ENCODE measurements around the gene IFI30.
A peak's percentile ranks its signal among the peaks of the same experiment; 100 is the strongest.

IFI30 gene

DNA sequence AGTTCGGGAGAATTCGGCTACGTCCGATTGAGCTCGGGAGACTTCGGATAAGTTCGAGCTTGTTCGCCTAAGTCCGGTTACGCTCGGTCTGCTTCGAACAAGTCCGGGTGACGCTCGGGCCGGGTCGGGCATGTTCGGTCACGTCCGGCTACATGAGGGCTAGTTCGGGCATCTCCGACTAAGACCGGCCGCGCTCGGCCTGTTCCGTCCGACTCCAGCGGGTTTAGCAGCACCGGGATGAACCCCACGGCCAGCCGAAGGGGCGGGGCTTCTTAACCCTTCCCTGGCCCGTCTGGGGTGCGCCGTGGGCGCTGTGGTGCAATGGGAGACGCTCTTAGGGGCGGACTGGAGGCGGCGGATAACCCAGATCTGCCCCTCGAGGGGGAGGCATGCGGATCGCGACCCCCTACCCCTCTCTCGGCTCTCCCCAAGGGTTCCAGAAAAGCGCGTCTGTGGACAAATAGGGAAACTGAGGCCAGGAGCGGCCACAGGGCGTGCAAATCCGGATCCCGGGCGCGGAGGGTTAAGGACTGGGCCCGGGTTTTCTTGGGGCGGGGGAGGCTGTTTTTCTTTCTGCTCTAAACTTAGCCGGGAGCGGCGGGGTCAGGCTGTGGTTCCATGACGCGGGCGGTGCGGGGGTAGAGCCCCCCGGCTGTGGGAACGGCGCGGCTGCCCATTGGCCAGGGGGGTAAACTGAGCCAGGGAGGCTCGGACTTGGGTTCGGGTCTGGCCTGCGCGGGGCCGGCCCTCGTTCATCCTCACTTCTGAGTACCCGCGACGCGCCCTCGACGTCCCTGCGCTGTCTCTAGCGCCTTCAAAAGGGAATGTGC lies 51.1 kb downstream of the IFI30 start:
- peak overlapping the region; percentile 48 for H3K4me3 ChIP-seq (ENCODE audit: insufficient read depth, low read depth, low read length, poor library complexity, severe bottlenecking)
- no peaks in the 10 kb centered on the region for H3K9me3 ChIP-seq (ENCODE audit: control insufficient read depth, low read length)
- peaks cover 41% of the 10 kb centered on the region for H3K27me3 ChIP-seq (replicated peaks; ENCODE audit: control insufficient read depth, insufficient read depth, low read length, poor library complexity, severe bottlenecking)
- no peak overlapping the region for H3K27ac ChIP-seq (ENCODE audit: insufficient read depth, low read length, poor library complexity, severe bottlenecking)
- peaks cover 24% of the 10 kb centered on the region for H3K4me1 ChIP-seq (ENCODE audit: control insufficient read depth, insufficient read depth, low read length, poor library complexity, severe bottlenecking)
- H3K36me3 ChIP-seq (ENCODE audit: control insufficient read depth, insufficient read depth, low read length), result no peaks in the 10 kb centered on the region
- DNase-seq, result peak; percentile 59 to 75 (median 66)

DNA sequence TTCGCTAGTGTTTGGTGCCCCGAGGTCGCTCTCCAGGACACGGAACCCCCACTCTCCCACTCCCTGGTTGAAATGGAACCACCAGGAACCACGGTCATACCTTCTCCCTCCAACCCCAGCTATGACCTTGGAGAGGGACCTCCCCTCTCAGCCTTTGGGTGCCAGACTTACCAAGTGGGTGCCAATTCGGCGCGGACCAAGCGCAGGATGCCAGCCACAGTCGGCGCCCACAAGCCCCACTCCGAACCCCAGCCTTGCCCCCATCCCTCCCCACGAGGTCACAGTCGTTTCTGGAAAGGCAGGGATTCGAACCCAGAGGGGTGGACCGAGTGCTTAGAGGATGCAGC lies 51.7 kb downstream of the IFI30 start:
- DNase-seq, result no peak
- no peaks in the 10 kb centered on the region for H3K36me3 ChIP-seq (ENCODE audit: control insufficient read depth, insufficient read depth, low read length)
- H3K9me3 ChIP-seq (ENCODE audit: control insufficient read depth, low read length), result no peaks in the 10 kb centered on the region
- no peak overlapping the region for H3K27ac ChIP-seq (ENCODE audit: insufficient read depth, low read length, poor library complexity, severe bottlenecking)
- H3K4me1 ChIP-seq (ENCODE audit: control insufficient read depth, insufficient read depth, low read length, poor library complexity, severe bottlenecking), result peaks cover 24% of the 10 kb centered on the region
- no peak overlapping the region for H3K4me3 ChIP-seq (ENCODE audit: insufficient read depth, low read depth, low read length, poor library complexity, severe bottlenecking)
- peaks cover 42% of the 10 kb centered on the region for H3K27me3 ChIP-seq (replicated peaks; ENCODE audit: control insufficient read depth, insufficient read depth, low read length, poor library complexity, severe bottlenecking)

DNA sequence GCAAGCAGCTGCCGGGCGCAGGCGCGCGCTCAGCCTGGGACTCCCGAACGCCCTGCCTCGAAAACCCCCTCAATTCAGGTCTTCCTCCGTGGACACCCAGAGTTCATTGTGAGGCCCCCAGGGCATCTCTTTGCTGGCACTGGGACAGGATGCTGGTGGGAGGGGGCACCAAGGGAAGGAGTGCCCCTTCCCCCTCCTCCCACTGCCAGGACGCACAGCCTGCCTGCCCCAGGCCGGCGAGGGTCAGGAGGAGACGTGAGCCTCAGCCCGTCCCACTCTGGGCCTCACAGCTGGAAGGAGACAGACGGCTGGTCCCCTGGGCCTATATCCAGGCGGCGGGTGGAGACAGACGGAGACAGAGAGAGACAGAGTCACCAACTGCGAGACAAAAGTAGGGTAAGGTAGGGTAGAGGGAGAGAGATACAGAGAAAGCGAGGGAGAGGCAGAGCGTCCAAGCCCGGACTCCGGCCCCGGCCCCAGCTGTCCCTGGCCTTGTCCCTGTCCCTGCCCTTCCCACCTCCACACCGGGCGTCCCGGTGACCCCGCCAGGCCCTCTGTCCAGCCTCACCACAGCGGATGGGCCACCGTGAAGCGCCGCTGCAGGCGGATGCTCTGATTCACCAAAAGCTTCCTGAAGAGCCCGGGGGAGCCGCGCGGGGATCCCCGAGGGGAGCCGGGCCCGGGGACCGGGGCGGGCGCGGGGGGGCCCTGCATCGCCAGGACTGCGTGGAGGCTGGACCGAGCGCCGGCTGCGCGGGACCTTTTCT lies 52.3 kb downstream of the IFI30 start, which contains the start of gene PDE4C:
Gene PDE4C, minus strand, starts transcription at position 737 of the 767 bp plus-strand sequence. Its CDS starts 23 bp downstream, at position 714.
- no peaks in the 10 kb centered on the region for H3K36me3 ChIP-seq (ENCODE audit: control insufficient read depth, insufficient read depth, low read length)
- H3K27me3 ChIP-seq (replicated peaks; ENCODE audit: control insufficient read depth, insufficient read depth, low read length, poor library complexity, severe bottlenecking), result peaks cover 42% of the 10 kb centered on the region
- no peak within 1 kb of the TSS for H3K27ac ChIP-seq (ENCODE audit: insufficient read depth, low read length, poor library complexity, severe bottlenecking)
- peaks cover 24% of the 10 kb centered on the region for H3K4me1 ChIP-seq (ENCODE audit: control insufficient read depth, insufficient read depth, low read length, poor library complexity, severe bottlenecking)
- no peaks in the 10 kb centered on the region for H3K9me3 ChIP-seq (ENCODE audit: control insufficient read depth, low read length)
- H3K4me3 ChIP-seq (ENCODE audit: insufficient read depth, low read depth, low read length, poor library complexity, severe bottlenecking), result no peak within 1 kb of the TSS
- no peak for DNase-seq

DNA sequence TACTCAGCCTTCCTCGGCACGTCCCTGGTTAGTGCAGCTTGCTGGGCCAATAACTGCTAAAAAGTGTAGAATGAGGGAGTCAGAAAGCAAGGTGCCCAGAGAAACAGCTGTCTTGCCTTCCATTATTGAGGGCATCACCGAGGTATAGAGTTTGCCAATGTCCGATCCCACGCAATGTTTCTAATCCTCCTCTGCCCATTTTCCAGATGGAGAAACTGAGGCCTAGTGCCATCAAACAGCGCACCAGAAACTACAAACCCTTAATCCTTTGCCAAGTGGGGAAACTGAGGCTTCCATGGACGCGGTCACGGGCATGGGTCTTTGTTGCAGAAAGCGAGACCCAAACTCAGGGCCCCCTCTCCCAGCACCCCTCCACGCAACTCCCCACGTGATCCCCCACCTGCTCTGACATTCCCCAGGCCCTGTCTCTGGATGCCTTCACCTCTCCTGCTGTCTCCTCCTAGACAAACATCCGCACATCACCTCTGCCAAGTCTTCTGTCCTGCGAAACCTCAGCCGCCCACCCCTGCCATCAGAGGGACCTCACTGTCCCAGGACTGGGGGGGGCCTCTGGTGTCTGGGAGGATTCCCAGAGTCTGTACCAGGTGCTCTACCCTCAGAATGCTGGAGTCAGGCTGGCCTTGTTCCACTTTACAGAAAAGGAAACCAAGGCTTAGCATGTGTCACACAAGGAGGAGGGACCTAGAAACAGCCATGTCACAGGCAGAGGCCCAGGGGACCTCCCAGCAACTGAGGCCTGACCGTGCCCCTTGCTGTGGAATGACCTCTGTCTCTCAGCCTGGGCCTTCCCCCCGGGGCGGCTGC lies 53.6 kb downstream of the IFI30 start:
- no peak overlapping the region for H3K27ac ChIP-seq (ENCODE audit: insufficient read depth, low read length, poor library complexity, severe bottlenecking)
- no peak for DNase-seq
- no peaks in the 10 kb centered on the region for H3K36me3 ChIP-seq (ENCODE audit: control insufficient read depth, insufficient read depth, low read length)
- H3K4me1 ChIP-seq (ENCODE audit: control insufficient read depth, insufficient read depth, low read length, poor library complexity, severe bottlenecking), result peaks cover 24% of the 10 kb centered on the region
- no peak overlapping the region for H3K4me3 ChIP-seq (ENCODE audit: insufficient read depth, low read depth, low read length, poor library complexity, severe bottlenecking)
- peaks cover 49% of the 10 kb centered on the region for H3K27me3 ChIP-seq (replicated peaks; ENCODE audit: control insufficient read depth, insufficient read depth, low read length, poor library complexity, severe bottlenecking)
- no peaks in the 10 kb centered on the region for H3K9me3 ChIP-seq (ENCODE audit: control insufficient read depth, low read length)
